HG02678 (cell line): ENCODE results near the gene NTM.
A peak's percentile ranks its signal among the peaks of the same experiment; 100 is the strongest.

ENCODE experiments used
- ATAC-seq: cut with Tn5 transposase; IDR thresholded peaks from one replicate; pipeline ENCODE4 v1.9.1; 2021; ENCODE audit warnings: mild to moderate bottlenecking, moderate library complexity; ENCODE audit not compliant: unreplicated experiment

NTM gene

DNA sequence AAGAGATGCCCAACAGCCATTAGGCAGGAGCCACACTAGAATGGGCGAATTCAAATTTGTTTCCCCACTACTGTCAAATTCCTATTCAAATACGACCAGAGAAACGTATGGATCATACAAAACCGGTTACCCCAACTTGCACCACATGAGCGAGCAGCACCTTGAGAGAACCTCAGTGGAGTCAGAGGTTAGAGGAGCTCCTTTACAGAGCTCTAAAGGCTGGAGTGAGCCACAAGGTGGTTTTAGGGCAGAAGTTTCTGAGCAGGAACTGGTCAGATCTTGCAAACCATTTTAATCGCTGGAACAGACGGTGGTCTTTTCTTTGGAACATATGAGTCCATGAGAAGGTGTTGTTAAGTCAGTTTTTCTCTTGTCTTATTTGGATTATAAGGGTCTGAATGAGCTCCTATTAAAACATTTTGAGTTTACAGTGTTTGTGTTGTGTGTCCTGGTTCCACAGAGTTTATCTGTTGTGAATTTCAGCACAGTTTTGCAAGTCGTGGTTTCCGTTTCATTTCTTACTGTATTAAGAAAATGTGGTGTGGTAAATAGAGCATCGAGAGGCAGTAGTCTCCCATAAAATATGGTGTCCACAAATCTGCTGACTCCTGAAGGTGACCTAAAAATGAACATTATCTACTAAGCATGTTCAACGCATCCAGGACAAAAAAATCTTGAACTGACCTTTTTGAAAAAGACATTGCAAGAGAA, 471.7 kb downstream of the NTM start:
- ATAC-seq, result no peak

GRCh38 chr11:131845255-131845654, 474.8 kb downstream of the NTM start:
- no peak for ATAC-seq

GRCh38 chr11:131849485-131849884, 479.1 kb downstream of the NTM start:
- no peak for ATAC-seq

GRCh38 chr11:131850507-131850906, 480.1 kb downstream of the NTM start:
- no peak for ATAC-seq

DNA sequence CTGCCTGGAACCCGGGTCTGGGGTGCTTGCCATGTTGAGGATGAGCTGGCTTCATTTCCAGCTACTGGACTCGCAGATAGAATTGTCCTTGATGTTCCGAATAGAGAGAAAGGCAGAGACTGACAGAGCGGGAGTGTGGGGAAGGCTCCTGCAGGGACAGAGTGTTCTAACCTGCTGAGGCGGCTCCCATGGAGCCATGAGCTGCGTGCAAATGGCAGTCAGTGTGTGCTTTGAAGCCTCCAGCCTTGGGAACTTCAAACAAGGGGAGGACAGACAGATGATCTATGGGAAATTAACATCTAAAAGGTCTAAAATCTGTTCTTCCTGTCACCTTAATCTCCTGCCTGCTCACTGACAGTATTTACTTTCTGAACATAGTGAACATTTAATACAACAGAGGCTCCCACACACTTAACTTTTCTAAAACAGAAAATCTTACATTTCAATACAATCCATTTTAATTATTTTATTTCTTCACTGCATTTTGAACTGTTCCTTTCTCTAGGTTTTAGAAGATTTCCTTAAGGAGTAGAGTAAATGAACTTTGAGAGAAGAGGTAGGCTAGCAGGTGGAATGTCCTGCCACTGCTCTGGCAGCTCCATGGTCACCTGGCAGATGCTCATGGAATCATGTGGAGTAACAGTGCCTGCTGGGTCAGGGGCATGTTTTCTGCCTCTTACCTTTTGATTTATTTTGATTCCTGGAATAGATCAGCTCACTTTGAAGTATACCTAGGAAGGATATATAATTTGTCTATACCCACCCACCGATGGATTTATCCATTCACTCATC, 481.7 kb downstream of the NTM start:
- no peak for ATAC-seq

- no peak for ATAC-seq
Measured at GRCh38 chr11:131852757-131853156, 482.3 kb downstream of the NTM start.

- no peak for ATAC-seq
Measured at GRCh38 chr11:131854391-131854790, 484.0 kb downstream of the NTM start.

DNA sequence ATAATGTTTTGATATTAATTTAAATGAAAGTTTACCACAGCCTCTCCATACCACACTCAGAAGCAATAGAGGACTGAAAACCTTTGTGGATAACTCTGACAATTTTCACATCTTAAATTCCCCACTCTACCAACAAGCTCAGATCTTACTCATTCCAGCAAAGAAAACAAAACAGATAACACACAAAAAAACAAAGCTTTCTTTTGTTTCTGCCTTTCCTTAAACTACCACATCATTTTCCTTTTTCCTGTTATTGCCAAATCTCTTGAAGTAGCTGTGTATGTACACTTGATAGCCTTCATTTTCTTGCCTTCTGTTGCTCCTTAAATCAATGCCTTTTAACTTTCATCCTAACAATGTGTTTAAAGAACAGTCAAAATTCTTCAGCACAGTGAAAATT, 484.9 kb downstream of the NTM start:
- no peak for ATAC-seq

GRCh38 chr11:131857246-131857645, 486.8 kb downstream of the NTM start:
- no peak for ATAC-seq

DNA sequence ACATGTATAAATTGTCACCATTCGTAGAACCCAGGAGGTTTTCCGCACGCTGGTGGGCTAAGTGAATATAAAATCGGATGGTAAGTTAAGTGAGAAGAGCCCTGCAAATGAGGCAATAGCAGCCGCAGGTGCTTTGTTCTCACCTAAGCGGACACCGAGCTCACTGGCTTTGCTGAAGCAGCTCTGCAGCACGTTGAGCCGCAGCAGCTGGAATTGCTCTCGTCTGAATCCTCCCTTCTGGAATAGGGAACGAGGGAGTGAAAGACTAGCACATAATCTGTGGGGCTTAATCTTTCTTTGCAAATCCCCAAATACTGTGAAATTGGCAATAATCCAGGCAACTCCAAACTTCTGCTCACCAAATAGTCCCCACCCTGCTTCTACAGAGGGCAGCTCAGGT, 488.1 kb downstream of the NTM start:
- no peak for ATAC-seq

DNA sequence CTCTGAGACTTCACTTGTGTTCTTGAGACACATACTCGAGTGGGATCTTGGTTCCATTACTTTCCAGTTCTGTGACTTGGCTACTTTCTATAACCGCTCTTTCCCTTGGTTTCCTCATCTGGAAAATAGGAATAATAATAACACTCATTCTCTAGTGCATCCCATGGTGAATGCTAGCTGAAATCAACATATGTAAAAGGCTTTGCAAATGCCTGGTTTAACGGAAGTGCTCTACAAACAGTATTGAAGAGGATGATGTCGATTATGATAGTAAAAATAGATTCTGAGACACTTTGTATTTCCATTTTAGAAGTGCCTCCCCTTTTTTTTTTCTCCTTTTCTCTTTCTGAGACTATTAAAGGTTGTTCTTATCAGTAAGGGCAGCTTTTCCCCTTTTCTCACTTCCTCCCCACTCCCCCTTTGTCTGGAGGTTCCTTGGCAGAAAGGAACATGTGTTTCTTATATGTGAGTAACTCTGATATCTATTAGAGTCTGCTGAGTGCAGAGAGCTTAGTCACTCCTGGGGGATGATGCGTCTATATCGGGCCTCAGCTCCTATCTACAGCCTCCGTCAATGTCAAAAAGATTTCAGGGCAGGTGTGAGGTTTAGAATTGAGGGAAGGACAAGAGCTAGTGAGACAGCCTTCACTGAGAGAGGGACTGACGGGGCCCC, 489.3 kb downstream of the NTM start:
- no peak for ATAC-seq

DNA sequence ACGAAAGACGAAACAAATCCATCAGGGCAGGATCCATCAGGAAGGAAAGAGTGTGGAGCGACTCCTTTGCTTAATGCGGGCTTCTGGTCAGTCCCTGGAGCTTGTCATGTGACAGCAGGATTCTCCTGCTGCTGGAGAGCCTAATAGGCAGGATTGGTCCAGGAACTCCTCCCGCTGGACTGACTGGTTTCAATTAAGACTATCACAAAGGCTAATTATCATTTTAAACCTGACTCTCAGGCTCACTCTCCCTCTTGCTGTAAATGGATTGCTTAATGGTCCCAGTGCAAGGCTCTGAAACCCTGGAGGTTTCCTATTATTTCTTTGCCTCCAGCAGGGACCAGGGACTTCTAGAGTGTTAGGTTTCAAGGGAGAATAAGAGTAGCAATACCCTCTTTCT, 493.8 kb downstream of the NTM start:
- no peak for ATAC-seq

DNA sequence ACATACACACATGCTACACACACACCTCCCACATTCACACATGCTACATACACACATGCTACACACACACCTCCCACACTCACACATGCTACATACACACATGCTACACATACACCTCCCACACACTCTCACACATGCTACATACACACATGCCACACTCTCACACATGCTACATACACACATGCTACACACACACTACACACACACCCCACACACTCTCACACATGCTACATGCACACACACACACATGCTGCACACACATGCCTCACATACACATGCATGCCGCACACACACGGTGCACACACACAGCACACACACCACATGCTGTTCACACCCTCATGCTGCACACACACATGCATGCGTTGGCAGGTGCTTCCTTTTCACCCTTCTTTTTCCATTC, 495.4 kb downstream of the NTM start:
- ATAC-seq, result no peak

DNA sequence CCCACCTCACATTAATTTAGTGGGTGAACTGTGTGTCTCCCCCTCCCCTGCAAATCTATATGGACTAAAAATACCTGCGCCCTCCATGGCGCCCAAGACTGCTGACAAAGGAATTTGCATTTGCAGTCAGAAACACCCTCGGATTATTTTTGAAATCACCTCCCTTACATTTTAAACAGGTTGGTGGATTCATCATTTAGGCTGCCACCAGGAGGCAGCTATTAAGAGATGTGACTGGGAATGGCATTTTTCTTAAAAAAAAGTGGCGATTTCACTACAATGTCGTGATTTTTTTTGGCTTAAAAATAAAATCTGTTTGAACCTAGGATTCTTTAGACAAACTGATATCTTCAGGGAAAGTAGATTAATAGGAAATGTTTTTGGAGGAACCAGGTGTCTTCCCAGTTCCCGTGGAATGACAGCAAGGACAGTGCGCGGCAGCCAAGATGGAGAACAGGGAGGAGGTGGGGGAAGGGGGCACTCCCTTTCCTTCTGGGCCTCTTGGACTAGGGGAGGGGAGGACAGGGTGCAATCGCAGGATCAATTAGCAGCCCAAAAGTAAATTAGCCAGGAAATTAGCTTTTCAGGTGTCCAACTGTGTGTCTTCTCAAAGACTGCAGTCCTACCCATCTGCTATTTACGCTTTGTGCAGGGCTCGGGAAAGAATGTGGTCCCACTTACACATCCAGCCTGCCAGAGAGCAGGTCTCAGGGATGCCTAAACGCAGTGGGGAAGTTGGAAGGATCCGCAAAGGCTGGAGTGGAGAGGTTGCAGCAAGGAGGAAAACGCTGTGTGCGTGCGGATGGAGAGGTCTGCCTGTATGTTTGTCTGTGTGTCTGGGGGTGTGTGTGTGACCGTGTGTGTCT, 496.4 kb downstream of the NTM start:
- no peak for ATAC-seq

DNA sequence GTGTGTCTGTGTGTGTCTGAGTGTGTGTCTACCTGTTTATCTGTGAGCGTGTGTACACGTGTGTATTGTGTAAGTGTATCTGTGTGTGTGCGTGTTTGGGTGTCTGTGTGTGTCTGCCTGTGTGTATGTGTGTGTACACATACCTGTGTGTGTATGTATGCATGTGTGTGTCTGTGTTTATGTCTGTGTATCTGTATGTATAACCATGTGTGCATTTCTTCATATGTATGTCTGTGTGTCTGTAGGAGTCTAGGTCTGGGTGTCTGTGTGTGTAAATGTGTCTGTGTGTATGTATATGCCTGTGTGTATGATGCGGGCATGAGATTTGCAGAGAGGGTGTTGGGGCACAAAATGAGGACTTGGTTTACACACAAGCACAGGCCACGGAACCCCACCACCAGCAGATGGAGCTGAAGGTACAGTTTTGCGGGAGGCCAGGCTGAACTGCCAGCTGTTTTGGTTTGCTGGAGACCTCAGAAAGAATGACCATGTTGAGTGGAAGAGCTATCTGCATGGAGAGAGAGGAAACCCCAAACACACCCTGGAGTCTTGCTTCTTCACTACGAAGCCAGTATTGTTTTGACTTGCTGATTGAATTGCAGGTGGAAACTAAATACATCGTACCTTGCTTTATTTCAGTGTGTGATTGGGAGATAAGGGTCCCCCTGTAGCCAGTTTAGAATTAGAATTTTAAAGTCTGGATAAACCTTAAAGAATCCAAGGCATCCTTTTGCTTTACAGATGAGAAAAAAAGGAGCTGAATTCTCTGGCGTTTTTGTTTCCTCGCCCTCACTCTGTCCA, 497.2 kb downstream of the NTM start:
- ATAC-seq, result peak; percentile 67

GRCh38 chr11:131868629-131869507, 498.5 kb downstream of the NTM start:
- ATAC-seq, result no peak

DNA sequence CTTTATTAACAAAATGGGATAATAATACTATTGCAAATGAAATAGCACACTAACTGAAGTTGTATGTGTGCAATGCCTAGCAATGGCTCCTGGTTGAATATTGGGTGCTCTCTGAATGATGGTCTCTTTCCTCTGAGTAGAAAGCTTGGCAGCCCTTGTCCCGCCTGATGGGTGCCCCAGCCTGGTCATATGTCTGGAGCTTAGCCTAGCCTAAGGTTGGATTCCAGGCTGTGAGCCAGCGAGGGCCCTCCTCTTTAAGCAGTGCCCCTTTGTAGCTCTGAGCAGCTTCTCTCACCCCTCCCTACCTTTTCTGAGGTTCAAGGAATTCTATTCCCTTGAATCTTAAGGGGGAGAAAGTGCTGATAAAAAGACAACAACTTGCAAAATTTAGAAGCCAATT, 499.9 kb downstream of the NTM start:
- no peak for ATAC-seq

DNA sequence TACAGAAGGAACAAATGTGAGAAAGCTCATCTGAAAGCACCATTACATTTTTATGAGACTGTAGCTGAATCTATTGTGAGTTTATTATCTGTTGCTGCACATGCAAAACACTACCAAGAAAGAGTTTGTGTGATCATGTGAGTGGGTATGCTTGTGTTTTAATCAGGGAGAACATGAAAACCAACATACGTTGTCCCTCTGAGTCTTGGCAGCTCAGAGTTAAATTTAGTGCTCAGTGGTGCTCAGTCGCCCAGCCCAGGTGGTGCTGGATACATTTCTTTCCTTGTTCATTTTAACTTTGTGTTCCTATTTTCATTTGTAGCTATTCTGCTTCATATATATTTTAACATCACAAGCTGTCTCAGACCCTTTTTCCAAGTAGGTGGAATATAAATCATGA, 500.6 kb downstream of the NTM start:
- no peak for ATAC-seq

DNA sequence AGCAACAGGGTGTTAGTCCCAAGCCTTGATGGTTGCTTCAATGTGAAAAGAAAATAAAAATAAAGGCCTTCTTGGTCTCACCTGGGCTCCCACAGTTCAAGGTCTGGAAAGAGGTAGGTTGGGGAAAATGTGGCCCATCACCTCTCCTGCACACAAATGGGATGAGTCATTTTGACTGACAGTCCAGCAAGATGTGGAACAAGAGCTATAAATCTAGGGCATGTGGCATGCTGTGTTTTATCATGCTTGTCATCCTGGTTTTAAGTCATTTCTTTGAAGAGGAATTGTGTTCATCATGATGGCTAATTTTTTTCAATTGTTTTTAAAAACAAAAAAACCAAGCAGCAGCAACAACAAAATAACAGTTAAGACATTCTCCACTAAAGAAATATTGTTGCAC, 503.7 kb downstream of the NTM start:
- ATAC-seq, result no peak
